Hepatic stellate cell (primary cell): ENCODE measurements around the gene EIF4A2.
"Not testable (repeated sequence)": the region's sequence is repeated elsewhere in the genome, so short reads cannot be mapped to it uniquely, and the experiment has no call there.

Experiments
- DNase-seq: peaks from one replicate; pipeline ENCODE4 v3.0.0; 2011; ENCODE audit warnings: low spot score

EIF4A2 gene

DNA sequence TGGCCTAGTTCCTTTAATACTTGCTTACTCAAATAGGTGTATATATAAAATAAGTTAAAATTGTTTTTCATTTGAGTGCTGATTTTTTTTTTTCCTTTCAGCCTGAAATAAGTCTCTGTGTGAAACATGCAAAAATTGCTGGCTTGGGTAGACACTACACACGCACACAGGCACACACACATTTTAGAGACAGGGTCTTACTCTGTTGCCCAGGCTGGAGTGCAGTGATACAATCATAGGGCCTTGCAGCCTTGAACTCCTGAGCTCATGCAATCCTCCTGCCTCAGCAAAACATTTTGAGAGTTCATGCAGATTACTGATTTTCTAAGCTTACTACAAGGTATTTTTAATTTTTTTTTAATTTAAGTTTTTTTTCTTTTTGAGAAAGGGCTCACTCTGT lies 35.6 kb downstream of the EIF4A2 start:
- DNase-seq = no peak

GRCh38 chr3:186821429-186822387 lies 38.3 kb downstream of the EIF4A2 start:
- DNase-seq = peak; percentile 90

GRCh38 chr3:186822388-186822759 lies 39.0 kb downstream of the EIF4A2 start:
- DNase-seq = not testable (repeated sequence)

GRCh38 chr3:186823386-186823785 lies 40.0 kb downstream of the EIF4A2 start:
- DNase-seq = no peak

- no peak for DNase-seq
Measured at GRCh38 chr3:186824430-186825139, 41.2 kb downstream of the EIF4A2 start.

DNA sequence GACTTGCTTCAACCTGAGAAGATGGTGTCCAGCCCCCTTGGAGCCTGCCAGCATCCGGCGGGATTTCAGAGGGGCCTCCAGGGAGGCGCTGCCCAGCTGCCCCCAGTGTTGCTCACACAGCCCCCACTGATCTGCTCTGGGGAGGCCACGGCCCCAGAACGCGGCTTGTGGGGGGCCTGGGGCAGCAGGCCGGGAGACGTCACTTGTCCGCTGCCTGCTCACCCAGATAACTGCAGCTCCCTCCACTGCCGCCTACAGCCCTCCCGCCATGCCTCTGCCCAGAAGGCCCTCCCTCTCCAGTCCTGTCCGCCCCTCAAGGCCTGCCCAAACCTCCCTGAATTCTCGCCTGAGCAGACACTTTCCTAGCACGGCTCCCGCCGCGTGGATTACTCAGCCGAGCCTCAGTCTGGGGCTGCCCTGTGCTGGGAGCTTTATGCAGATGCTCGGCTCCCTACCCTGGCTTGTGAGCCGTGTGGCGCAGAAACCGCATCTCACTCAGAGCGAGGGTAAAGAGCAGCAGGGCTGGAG lies 42.0 kb downstream of the EIF4A2 start:
- DNase-seq = peak; percentile 77

DNA sequence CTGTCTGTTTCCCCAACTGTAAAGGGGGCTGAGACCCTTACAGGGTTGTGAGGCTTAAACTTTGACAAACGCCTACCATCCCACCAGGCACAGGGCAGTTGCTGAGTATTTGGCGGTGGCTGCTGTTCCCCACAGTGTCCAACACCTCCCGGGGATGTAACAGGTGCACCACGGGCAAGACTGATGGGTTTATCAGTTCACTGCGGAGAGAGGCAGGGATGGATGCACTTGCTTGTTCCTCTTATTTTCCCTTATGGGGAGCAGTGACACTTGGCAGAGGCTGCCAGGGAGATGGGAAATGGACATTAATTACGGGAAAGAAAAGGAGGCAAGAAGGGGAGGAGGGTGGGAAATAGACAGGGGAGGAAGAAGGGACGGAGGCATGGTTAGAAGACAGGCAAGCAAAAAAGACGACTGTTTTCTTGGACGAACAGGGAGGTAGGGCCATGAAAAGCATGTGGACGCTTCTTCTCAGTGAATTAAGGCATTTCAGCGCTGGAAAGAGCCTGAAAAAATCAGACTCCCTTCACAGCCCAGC lies 42.6 kb downstream of the EIF4A2 start:
- no peak for DNase-seq

GRCh38 chr3:186826410-186826975 lies 43.1 kb downstream of the EIF4A2 start:
- no peak for DNase-seq

DNA sequence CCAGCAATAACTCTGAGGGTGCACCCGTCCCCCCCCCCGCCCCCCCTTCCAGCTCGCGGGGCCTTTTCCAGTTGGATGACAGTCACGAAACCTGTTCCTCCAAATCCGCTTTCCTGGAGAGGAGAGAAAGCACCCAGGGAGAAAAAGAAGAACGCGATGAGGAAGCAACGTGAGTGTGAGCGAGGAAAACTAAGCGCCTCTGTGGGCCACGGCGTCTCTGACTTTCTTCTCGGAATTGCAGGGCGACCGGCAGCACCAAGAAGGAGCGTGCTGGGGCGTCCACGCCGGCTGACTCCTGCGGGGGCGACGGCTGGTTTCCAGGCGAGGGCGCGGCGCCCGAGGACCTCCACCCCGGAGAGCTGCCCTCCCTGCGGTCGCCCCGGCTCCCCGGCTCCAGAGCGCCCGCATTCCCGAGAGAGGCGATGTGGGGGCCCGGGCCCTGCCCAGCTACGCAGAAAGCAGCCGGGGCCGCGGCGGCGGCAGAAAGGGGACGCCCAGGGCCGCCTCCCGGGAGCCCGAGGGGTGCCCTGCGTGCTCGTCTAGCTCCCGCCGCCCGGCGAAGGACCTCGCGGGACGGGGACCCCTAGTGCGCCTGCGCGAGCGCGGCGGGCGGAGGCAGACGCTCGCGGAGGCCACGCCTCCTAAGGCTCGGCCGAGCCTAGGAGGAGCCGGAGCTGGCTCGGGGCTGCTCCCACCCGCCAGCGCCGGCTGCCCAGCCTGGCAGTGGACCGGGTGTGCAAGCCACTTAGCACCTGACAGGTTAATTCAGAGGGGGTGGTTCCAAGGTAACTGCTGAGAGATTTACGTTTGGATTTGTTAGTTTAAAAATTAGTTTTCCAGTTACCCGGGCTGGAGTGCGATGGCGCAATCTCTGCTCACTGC lies 43.8 kb downstream of the EIF4A2 start:
- DNase-seq = peak; percentile 97

- no peak for DNase-seq
Measured at GRCh38 chr3:186828340-186828739, 45.0 kb downstream of the EIF4A2 start.

DNA sequence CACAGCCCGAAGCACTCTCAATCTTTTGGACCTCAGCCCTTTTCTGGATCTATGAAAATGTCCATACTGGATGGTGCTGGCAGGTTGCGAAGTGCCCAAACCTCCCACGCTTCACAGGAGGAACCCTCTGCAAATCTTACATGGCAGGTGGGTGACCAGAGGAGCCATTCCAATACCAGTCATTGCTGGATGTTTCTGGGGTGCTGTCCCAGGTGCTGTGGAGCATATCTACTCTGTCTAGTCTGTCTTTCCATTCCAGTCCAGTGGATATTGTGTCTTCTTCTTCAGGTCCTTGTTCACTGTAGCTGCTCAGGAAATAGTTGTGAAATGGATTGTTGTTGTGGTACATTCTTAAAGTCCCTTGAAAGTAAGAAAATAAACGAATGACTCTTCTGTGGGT lies 48.4 kb downstream of the EIF4A2 start:
- DNase-seq = no peak

- no peak for DNase-seq
Measured at GRCh38 chr3:186832276-186832675, 48.9 kb downstream of the EIF4A2 start.
